ENCODE data around the gene RTL10. TPM values are rescaled to one million over a fixed set of nuclear protein-coding genes. Genes with fewer than 3 reads are reported as not detected.

The RTL10 gene
- polyA plus RNA-seq, 2 of the 4 experiments (the other 2 are of a cell fraction) = 4.4 to 5.1 TPM

- TF ChIP-seq BCL3 (IDR thresholded peaks at IDR 0.05) (no peak), TFCP2L1 (CRISPR knock-in tag; IDR thresholded peaks at IDR 0.05) (no peak)
These were observed 24.9 kb upstream of the RTL10 start (continued) for GRCh38 chr22:19879643-19879991.

- H3K4me1 ChIP-seq = peaks cover 79% of the 10 kb centered on the region
- 100% methylated on average over 2 of the region's 13 CpGs for WGBS (ENCODE audit: missing lambda C conversion rate)
- H3K27ac ChIP-seq = peak overlapping the region; percentile 92 to 94
- FAIRE-seq (no peak), DNase-seq (ENCODE audit: low read depth in 1 of 2, low spot score in 1 of 2) (no peak), ATAC-seq (no peak)
- no peak for TF ChIP-seq HEYL (CRISPR knock-in tag; IDR thresholded peaks at IDR 0.05)
- no peak for TF ChIP-seq FOXS1 (CRISPR knock-in tag; IDR thresholded peaks at IDR 0.05)
- TF ChIP-seq RFX5 (IDR thresholded peaks at IDR 0.05) = no peak
- no peak for TF ChIP-seq CHD4 (IDR thresholded peaks at IDR 0.05; ENCODE audit: borderline replicate concordance)
- no peak for TF ChIP-seq EHMT2 (IDR thresholded peaks at IDR 0.05; ENCODE audit: low read depth)
- no peak for TF ChIP-seq SMC3 (IDR thresholded peaks at IDR 0.05)
- no peak for TF ChIP-seq MYC (IDR thresholded peaks at IDR 0.05; ENCODE audit: borderline replicate concordance, low read length)
- no peak for TF ChIP-seq KDM1A (IDR thresholded peaks at IDR 0.05; ENCODE audit: low read depth)
- no peak for TF ChIP-seq ZC3H11A (IDR thresholded peaks at IDR 0.05)
- TF ChIP-seq, protein P1, sequence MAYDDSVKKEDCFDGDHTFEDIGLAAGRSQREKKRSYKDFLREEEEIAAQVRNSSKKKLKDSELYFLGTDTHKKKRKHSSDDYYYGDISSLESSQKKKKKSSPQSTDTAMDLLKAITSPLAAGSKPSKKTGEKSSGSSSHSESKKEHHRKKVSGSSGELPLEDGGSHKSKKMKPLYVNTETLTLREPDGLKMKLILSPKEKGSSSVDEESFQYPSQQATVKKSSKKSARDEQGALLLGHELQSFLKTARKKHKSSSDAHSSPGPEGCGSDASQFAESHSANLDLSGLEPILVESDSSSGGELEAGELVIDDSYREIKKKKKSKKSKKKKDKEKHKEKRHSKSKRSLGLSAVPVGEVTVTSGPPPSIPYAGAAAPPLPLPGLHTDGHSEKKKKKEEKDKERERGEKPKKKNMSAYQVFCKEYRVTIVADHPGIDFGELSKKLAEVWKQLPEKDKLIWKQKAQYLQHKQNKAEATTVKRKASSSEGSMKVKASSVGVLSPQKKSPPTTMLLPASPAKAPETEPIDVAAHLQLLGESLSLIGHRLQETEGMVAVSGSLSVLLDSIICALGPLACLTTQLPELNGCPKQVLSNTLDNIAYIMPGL (CRISPR knock-in tag; IDR thresholded peaks at IDR 0.05; ENCODE audit: borderline replicate concordance) = no peak
- TF ChIP-seq SREBF2 (IDR thresholded peaks at IDR 0.05) = no peak
- no peak for TF ChIP-seq JUN (IDR thresholded peaks at IDR 0.05)
- no peak for TF ChIP-seq POLR2AphosphoS2 (conservative IDR thresholded peaks at IDR 0.05; ENCODE audit: low read length)
- no peak for TF ChIP-seq CHD2 (IDR thresholded peaks at IDR 0.05; ENCODE audit: low read length, partially characterized antibody)
- no peak for TF ChIP-seq RARB (CRISPR knock-in tag; IDR thresholded peaks at IDR 0.05)
- no peak for TF ChIP-seq NFE2L2 (conservative IDR thresholded peaks at IDR 0.05; ENCODE audit: low read length)
- TF ChIP-seq, protein P2, sequence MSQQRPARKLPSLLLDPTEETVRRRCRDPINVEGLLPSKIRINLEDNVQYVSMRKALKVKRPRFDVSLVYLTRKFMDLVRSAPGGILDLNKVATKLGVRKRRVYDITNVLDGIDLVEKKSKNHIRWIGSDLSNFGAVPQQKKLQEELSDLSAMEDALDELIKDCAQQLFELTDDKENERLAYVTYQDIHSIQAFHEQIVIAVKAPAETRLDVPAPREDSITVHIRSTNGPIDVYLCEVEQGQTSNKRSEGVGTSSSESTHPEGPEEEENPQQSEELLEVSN (IDR thresholded peaks at IDR 0.05; ENCODE audit: borderline replicate concordance, low read depth) = no peak
- no peak for TF ChIP-seq ESRRA (IDR thresholded peaks at IDR 0.05; ENCODE audit: borderline replicate concordance, low read length)
- TF ChIP-seq MAZ (IDR thresholded peaks at IDR 0.05; ENCODE audit: borderline replicate concordance, low read depth, low read length) = no peak
- CTCF ChIA-PET = interaction anchor here (1.6 kb wide), 1 partner anchor 13 kb away, joined by 4 read pairs; no protein-coding TSS in a partner anchor
- H3K4me3 ChIP-seq = no peak overlapping the region
- H3K4me2 ChIP-seq = peak overlapping the region; percentile 95
- POLR2A ChIA-PET = no interaction called here
- H3K9me3 ChIP-seq = no peaks in the 10 kb centered on the region
These were observed 24.5 kb upstream of the RTL10 start for GRCh38 chr22:19879246-19879570.

DNA sequence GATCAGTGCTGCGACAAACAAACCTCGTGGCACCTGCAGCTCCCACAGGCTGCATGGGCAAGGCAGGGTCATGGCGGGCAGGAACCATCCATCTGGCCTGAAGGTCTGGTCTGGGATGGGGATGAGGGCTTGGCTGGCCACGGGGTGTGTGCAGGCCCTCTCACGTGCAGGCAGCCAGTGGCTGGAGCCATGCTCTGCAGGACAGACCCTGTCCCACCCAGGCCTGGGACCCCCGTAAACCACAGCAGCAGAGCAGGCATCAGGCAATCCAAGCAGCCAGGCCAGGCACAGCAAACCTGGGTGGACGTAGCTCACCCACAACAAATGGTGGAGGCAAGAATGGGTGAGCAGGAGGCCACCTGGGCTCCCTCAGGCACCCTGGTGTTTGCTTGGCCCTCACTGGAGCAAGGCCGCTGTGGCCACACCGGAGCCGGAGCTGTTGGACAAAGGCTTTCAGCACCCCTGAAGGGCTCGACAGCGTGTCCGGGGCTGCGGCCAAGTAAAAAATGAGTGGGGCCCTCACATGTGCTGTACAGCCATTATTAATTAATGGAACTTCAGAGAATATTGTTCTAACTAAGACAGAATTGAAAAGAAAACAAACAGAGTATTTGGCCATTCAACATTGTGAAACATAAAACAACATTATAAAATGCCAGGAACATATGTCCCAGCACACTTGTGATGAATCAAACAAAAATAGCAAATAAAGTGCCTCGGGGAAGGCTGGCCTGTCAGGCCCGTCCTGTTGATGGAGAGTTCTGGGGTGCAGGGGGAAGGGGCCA is 24.0 kb upstream of the RTL10 start:
- peak overlapping the region; percentile 92 to 94; a peak in 5 of 6 replicates for H3K27ac ChIP-seq
- no peak overlapping the region for H3K4me3 ChIP-seq
- FAIRE-seq (no peak), ATAC-seq (no peak), DNase-seq (ENCODE audit: low read depth in 1 of 2, low spot score in 1 of 2) (no peak)
- H3K4me1 ChIP-seq = peaks cover 79% of the 10 kb centered on the region
- POLR2A ChIA-PET = no interaction called here
- WGBS (ENCODE audit: missing lambda C conversion rate) = 79% methylated on average over 10 of the region's 16 CpGs
- TF ChIP-seq ZFP36 (IDR thresholded peaks at IDR 0.05; ENCODE audit: borderline replicate concordance, partially characterized antibody) = no peak
- no peak for TF ChIP-seq MYC (IDR thresholded peaks at IDR 0.05; ENCODE audit: borderline replicate concordance, low read length)
- TF ChIP-seq JUNB (IDR thresholded peaks at IDR 0.05) = no peak
- CTCF ChIA-PET = interaction anchor here (1.6 kb wide), 1 partner anchor 13 kb away, joined by 4 read pairs; no protein-coding TSS in a partner anchor
- H3K9me3 ChIP-seq = no peaks in the 10 kb centered on the region
- H3K4me2 ChIP-seq = peak overlapping the region; percentile 95
